IPS-20b (cell line): ENCODE data around the gene ZNF181.
A peak's percentile ranks its signal among the peaks of the same experiment; 100 is the strongest.
"Not testable (repeated sequence)": the region's sequence is repeated elsewhere in the genome, so short reads cannot be mapped to it uniquely, and the experiment has no call there.

Experiments
- H3K27ac ChIP-seq: one replicate; pipeline ENCODE4 v1.5.1; 2013; ENCODE audit warnings: low read length
- H3K27me3 ChIP-seq: 2 replicates; pipeline ENCODE4 v1.6.1; 2013; ENCODE audit warnings: mild to moderate bottlenecking, low read length, inconsistent platforms; ENCODE audit not compliant: insufficient read depth
- H3K36me3 ChIP-seq: 2 replicates; pipeline ENCODE4 v1.6.1; 2013; ENCODE audit warnings: low read depth, mild to moderate bottlenecking, inconsistent platforms, low read length, moderate library complexity; ENCODE audit not compliant: insufficient read depth
- H3K4me1 ChIP-seq: 2 replicates; pipeline ENCODE4 v1.6.1; 2013; ENCODE audit warnings: mild to moderate bottlenecking, control low read depth, inconsistent platforms, low read length, moderate library complexity; ENCODE audit not compliant: insufficient read depth
- H3K4me3 ChIP-seq: 2 replicates; pipeline ENCODE4 v1.5.1; 2013; ENCODE audit warnings: mild to moderate bottlenecking, low read length, inconsistent platforms
- H3K9ac ChIP-seq: 2 replicates; pipeline ENCODE4 v1.6.1; 2013; ENCODE audit warnings: low read depth, mild to moderate bottlenecking, inconsistent platforms, low read length, moderate library complexity
- H3K9me3 ChIP-seq: 2 replicates; pipeline ENCODE4 v1.6.1; 2013; ENCODE audit warnings: mild to moderate bottlenecking, low read depth, low read length, inconsistent platforms; ENCODE audit not compliant: insufficient read depth

ZNF181 gene

GRCh38 chr19:34733746-34734536 lies at the start of gene ZNF181:
TSS of gene ZNF181 (plus strand) at chr19:34734243. CDS start at chr19:34735038, 795 bp downstream.
- Histone ChIP-seq H3K4me3 (peak within 1 kb of the TSS; percentile 85), H3K9ac (peak within 1 kb of the TSS; percentile 90), H3K4me1 (no peaks in the 10 kb centered on the region), H3K27ac (peak within 1 kb of the TSS; percentile 65), H3K27me3 (no peaks in the 10 kb centered on the region), H3K36me3 (peaks cover 2% of the 10 kb centered on the region; the same call in 1 of the 2 replicates), H3K9me3 (no peaks in the 10 kb centered on the region; the same call in 1 of the 2 replicates)

GRCh38 chr19:34685266-34685665 lies 48.8 kb upstream of the ZNF181 start:
- H3K9me3 ChIP-seq, result peaks cover 62% of the 10 kb centered on the region
- H3K4me3 ChIP-seq, H3K9ac ChIP-seq, H3K4me1 ChIP-seq, H3K27me3 ChIP-seq, H3K27ac ChIP-seq: not testable (repeated sequence)
- peaks cover 48% of the 10 kb centered on the region for H3K36me3 ChIP-seq

GRCh38 chr19:34686455-34686854 lies 47.6 kb upstream of the ZNF181 start:
- Histone ChIP-seq H3K9ac (no peak overlapping the region), H3K36me3 (peaks cover 37% of the 10 kb centered on the region), H3K9me3 (peaks cover 64% of the 10 kb centered on the region), H3K4me3 (no peak overlapping the region), H3K27ac (no peak overlapping the region), H3K27me3 (no peaks in the 10 kb centered on the region), H3K4me1 (no peaks in the 10 kb centered on the region)

- Histone ChIP-seq H3K36me3 (peaks cover 28% of the 10 kb centered on the region), H3K27ac (no peak overlapping the region), H3K9me3 (peaks cover 59% of the 10 kb centered on the region), H3K4me3 (no peak overlapping the region), H3K9ac (no peak overlapping the region), H3K27me3 (no peaks in the 10 kb centered on the region), H3K4me1 (no peaks in the 10 kb centered on the region)
Measured at GRCh38 chr19:34687348-34687747, 46.7 kb upstream of the ZNF181 start.

- Histone ChIP-seq H3K27me3 (no peaks in the 10 kb centered on the region), H3K36me3 (peaks cover 16% of the 10 kb centered on the region), H3K4me1 (no peaks in the 10 kb centered on the region), H3K9me3 (peaks cover 54% of the 10 kb centered on the region), H3K9ac (no peak overlapping the region), H3K4me3 (no peak overlapping the region), H3K27ac (no peak overlapping the region)
Measured at GRCh38 chr19:34688592-34688991, 45.5 kb upstream of the ZNF181 start.

- peaks cover 42% of the 10 kb centered on the region; the same call in 1 of the 2 replicates for H3K9me3 ChIP-seq
- no peak overlapping the region for H3K9ac ChIP-seq
- H3K4me3 ChIP-seq, result no peak overlapping the region
- H3K36me3 ChIP-seq, result no peaks in the 10 kb centered on the region
- no peaks in the 10 kb centered on the region for H3K4me1 ChIP-seq
- H3K27ac ChIP-seq, result no peak overlapping the region
- H3K27me3 ChIP-seq, result no peaks in the 10 kb centered on the region
Measured at GRCh38 chr19:34690372-34690771, 43.7 kb upstream of the ZNF181 start.

GRCh38 chr19:34692549-34692948 lies 41.5 kb upstream of the ZNF181 start:
- Histone ChIP-seq H3K4me1 (no peaks in the 10 kb centered on the region), H3K36me3 (no peaks in the 10 kb centered on the region), H3K9me3 (peaks cover 38% of the 10 kb centered on the region; the same call in 1 of the 2 replicates), H3K9ac (no peak overlapping the region), H3K4me3 (no peak overlapping the region), H3K27me3 (no peaks in the 10 kb centered on the region), H3K27ac (no peak overlapping the region)

GRCh38 chr19:34707661-34708060 lies 26.4 kb upstream of the ZNF181 start:
- Histone ChIP-seq H3K36me3 (no peaks in the 10 kb centered on the region), H3K4me1 (no peaks in the 10 kb centered on the region), H3K27ac (no peak overlapping the region), H3K4me3 (no peak overlapping the region), H3K9ac (no peak overlapping the region), H3K9me3 (peaks cover 40% of the 10 kb centered on the region), H3K27me3 (0 out of 2 replicates have a peak, but pooled peaks cover 8% of the 10 kb centered on the region)

- Histone ChIP-seq H3K9me3 (peaks cover 70% of the 10 kb centered on the region), H3K4me3 (no peak overlapping the region; the same call in 1 of the 2 replicates), H3K36me3 (no peaks in the 10 kb centered on the region), H3K27me3 (0 out of 2 replicates have a peak, but pooled peaks cover 8% of the 10 kb centered on the region), H3K4me1 (no peaks in the 10 kb centered on the region), H3K9ac (no peak overlapping the region), H3K27ac (no peak overlapping the region)
Measured at GRCh38 chr19:34711890-34712289, 22.2 kb upstream of the ZNF181 start.

GRCh38 chr19:34712395-34713261 lies 21.4 kb upstream of the ZNF181 start:
- H3K27me3 ChIP-seq, result 0 out of 2 replicates have a peak, but pooled peaks cover 8% of the 10 kb centered on the region
- peaks cover 70% of the 10 kb centered on the region for H3K9me3 ChIP-seq
- no peaks in the 10 kb centered on the region for H3K4me1 ChIP-seq
- no peaks in the 10 kb centered on the region for H3K36me3 ChIP-seq
- H3K27ac ChIP-seq, result no peak overlapping the region
- no peak overlapping the region for H3K4me3 ChIP-seq
- no peak overlapping the region for H3K9ac ChIP-seq

GRCh38 chr19:34713262-34713637 lies 20.8 kb upstream of the ZNF181 start:
- Histone ChIP-seq H3K27ac (no peak overlapping the region), H3K4me3 (no peak overlapping the region), H3K9ac (no peak overlapping the region), H3K4me1 (no peaks in the 10 kb centered on the region), H3K9me3 (peaks cover 71% of the 10 kb centered on the region), H3K36me3 (no peaks in the 10 kb centered on the region), H3K27me3 (0 out of 2 replicates have a peak, but pooled peaks cover 8% of the 10 kb centered on the region)
